Measurements from ENCODE around the gene IL1F10. TPM values are rescaled to one million over a fixed set of nuclear protein-coding genes. Genes with fewer than 3 reads are reported as not detected.
"Not testable (repeated sequence)": the region's sequence is repeated elsewhere in the genome, so short reads cannot be mapped to it uniquely, and the experiment has no call there.

IL1F10 gene
- polyA plus RNA-seq, 3 donors from 2014 or later: not detected

DNA sequence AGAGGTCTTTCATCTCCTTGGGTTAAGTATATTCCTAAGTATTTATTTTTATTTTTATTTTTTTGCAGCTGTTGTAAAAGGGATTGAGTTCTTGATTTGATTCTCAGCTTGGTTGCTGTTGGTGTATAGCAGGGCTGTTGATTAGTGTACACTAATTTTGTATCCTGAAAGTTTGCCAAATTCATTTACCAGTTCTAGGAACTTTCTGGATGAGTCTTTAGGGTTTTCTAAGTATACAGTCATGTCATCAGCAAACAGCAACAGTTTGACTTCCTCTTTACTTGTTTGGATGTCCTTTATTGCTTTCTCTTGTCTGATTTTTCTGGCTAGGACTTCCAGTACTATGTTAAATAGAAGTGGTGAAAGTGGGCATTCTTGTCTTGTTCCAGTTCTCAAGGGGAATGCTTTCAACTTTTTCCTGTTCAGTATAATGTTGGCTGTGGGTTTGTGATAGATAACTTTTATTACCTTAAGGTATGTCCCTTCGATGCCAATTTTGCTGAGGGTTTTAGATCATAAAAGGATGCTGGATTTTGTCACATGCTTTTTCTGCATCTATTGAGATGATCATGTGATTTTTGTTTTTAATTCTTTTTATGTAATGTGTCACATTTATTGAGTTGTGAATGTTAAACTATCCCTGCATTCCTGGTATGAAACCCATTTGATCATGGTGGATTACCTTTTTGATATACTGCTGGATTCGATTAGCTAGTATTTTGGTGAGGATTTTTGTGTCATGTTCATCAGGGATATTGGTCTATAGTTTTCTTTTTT is 29.3 kb downstream of the IL1F10 start:
- H3K9me3 Mint-ChIP-seq; H3K4me3 Mint-ChIP-seq; DNase-seq; H3K27me3 Mint-ChIP-seq (ENCODE audit: low read depth in 3 of 3); H3K36me3 Mint-ChIP-seq: not testable (repeated sequence)
- Mint-ChIP-seq H3K27ac (peak overlapping the region in 2 of 6 donors; percentile 73 to 77), H3K4me1 (peaks cover 11 to 13% of the 10 kb centered on the region in 2 donors)

GRCh38 chr2:113098041-113098440 is 30.3 kb downstream of the IL1F10 start:
- peaks cover 3 to 7% (median 5%) of the 10 kb centered on the region in 3 donors for H3K27me3 Mint-ChIP-seq (ENCODE audit: low read depth in 3 of 3)
- H3K27ac Mint-ChIP-seq: peak overlapping the region; percentile 22 to 84 (median 75)
- H3K9me3 Mint-ChIP-seq: peaks cover 0 to 2% (median 0%) of the 10 kb centered on the region in 6 donors
- peaks cover 11 to 13% of the 10 kb centered on the region in 2 donors for H3K4me1 Mint-ChIP-seq
- H3K4me3 Mint-ChIP-seq: peak overlapping the region; percentile 69 to 84 (median 79)
- peak; percentile 15 to 29 (median 17) for DNase-seq
- H3K36me3 Mint-ChIP-seq: no peaks in the 10 kb centered on the region

GRCh38 chr2:113098532-113098931 is 30.8 kb downstream of the IL1F10 start:
- Mint-ChIP-seq H3K4me3 (peak overlapping the region; percentile 69 to 84 (median 79)), H3K36me3 (no peaks in the 10 kb centered on the region), H3K9me3 (peaks cover 0 to 2% (median 0%) of the 10 kb centered on the region in 6 donors), H3K27ac (peak overlapping the region in 4 of 6 donors; percentile 65 to 84 (median 75)), H3K27me3 (ENCODE audit: low read depth in 3 of 3) (peaks cover 3 to 7% (median 4%) of the 10 kb centered on the region in 3 donors), H3K4me1 (peaks cover 11 to 13% of the 10 kb centered on the region in 2 donors)
- DNase-seq: no peak

DNA sequence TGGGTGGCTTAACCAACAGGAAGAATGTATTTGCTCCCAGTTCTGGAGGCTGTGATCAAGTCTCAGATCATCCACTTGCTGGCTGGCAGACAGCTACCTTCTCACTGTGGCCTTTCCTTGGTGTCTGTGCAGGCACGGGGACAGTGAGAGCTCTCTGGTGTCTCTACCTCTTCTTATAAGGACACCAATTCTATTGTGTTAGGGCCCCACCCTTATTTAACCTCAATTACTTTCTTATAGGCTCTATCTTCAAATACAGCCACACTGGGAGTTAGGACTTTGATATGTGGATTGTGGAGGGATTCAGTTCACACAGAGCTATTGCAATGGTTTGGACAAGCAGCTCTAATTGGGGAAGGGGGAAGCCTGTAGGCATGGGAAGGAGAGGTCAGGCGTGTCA is 34.4 kb downstream of the IL1F10 start:
- Mint-ChIP-seq H3K36me3 (peaks cover 0 to 3% (median 0%) of the 10 kb centered on the region in 3 donors), H3K9me3 (peaks cover 0 to 2% (median 0%) of the 10 kb centered on the region in 6 donors), H3K27ac (no peak overlapping the region), H3K27me3 (ENCODE audit: low read depth in 3 of 3) (peaks cover 0 to 9% (median 4%) of the 10 kb centered on the region in 3 donors), H3K4me1 (peaks cover 11 to 13% of the 10 kb centered on the region in 2 donors), H3K4me3 (no peak overlapping the region)
- no peak for DNase-seq

DNA sequence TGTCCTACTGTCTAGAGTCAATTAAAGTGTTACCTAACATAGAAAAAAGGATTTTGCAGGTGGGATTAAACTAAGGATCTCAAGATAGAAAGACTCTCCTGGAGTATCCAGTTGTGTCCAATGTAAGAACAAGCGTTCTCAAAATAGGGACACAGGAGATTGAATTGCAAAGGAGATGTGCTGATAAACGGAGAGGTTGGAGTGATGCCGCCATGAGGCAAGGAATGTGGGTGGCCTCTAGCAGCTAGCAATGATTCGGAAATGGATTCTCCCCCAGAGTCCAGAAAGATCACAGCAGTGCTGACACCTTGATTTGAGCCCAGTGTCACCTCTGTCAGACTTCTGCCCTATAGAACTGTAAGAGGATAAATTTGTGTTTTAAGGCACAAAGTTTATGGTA is 35.5 kb downstream of the IL1F10 start:
- DNase-seq: no peak
- no peaks in the 10 kb centered on the region for H3K9me3 Mint-ChIP-seq
- no peak overlapping the region for H3K27ac Mint-ChIP-seq
- peaks cover 0 to 3% (median 0%) of the 10 kb centered on the region in 3 donors for H3K36me3 Mint-ChIP-seq
- H3K4me3 Mint-ChIP-seq: no peak overlapping the region
- H3K27me3 Mint-ChIP-seq (ENCODE audit: low read depth in 3 of 3): peaks cover 0 to 5% (median 5%) of the 10 kb centered on the region in 3 donors
- peaks cover 2 to 4% of the 10 kb centered on the region in 2 donors for H3K4me1 Mint-ChIP-seq

DNA sequence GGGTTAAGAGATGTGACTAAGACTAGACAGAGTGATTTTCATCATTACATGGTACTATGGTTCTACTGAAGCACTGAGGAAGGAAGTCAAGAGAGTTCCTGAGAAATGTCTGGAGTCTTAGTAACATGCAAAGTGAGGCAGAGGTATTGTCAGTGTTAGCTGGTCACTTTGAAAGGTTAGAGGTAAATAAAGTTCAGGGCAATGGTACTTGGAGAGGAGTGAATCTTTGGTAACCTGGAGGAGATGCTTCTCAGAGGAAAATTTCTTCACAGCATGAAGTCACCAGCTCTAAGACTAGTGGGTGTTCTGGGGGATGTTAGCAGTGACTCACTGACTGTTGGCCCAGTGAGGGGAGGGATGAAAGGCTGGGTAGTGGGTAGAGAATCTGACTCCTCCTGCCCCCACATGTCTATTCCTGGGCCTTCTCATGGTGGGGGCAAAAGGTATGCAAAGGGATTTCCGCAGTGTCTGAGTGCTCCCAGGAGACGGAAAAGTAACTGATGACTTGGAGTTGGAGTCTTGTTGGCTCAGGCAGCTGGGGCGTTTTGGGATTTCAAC is 36.4 kb downstream of the IL1F10 start:
- Mint-ChIP-seq H3K4me3 (no peak overlapping the region), H3K27me3 (ENCODE audit: low read depth in 3 of 3) (peaks cover 0 to 5% (median 5%) of the 10 kb centered on the region in 3 donors), H3K36me3 (peaks cover 0 to 3% (median 0%) of the 10 kb centered on the region in 3 donors), H3K27ac (no peak overlapping the region), H3K4me1 (no peaks in the 10 kb centered on the region), H3K9me3 (no peaks in the 10 kb centered on the region)
- DNase-seq: no peak

DNA sequence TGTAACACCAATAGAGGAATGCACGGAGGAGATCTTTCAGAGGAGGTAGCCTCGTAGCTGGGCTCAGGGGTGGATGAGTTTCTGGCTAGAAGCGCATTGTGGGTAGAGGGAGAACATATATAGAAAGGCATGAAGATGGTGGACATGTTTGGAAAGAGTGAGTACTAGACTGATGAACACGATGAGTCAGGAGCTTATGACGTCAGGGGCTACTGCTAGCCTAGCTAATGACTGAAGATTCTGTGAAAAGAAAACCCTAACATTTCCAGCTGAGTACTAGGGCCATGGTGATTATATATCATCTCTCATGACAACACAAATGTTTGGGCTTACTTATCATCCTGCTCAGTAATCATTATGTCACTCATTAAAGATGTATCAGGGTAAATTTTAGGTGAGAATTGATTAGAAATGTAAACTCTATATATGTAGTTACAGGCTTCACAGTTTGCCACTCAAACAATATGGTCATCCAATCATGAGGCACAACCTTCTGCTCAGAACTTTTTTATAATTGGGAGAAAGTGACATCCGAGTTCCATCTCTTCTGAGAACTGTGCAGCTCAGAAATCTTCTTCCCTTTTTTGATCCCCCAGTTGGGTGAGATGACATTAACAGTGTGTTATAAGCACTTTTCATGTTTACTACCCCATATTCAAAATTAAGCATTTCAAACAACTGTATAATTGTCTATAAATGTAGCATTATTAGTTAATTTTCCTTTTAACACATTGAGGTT is 37.4 kb downstream of the IL1F10 start:
- Mint-ChIP-seq H3K36me3 (peaks cover 0 to 3% (median 0%) of the 10 kb centered on the region in 3 donors), H3K4me3 (no peak overlapping the region), H3K4me1 (no peaks in the 10 kb centered on the region), H3K27ac (peak overlapping the region in 1 of 6 donors; percentile 10), H3K9me3 (no peaks in the 10 kb centered on the region), H3K27me3 (ENCODE audit: low read depth in 3 of 3) (peaks cover 0 to 5% (median 5%) of the 10 kb centered on the region in 3 donors)
- no peak for DNase-seq

DNA sequence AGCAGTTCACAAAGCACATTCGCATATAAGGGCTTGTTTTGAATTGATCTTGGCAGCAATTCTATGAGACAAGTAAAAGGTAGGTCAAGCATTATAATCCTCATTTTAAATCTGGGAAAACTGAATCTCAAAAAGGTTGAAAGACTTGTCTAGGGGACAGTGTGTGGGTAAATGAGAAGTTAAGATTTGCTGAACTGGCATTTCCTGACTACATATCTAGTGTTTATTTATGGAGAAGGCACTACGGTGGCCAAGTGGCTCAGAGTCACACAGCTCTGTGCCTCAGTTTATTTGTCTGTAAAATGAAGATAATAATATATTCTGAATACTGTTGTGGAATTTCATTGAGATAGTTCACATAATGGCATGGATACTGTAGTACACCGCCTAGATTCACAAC is 43.4 kb downstream of the IL1F10 start:
- H3K27ac Mint-ChIP-seq: no peak overlapping the region
- peaks cover 4 to 5% of the 10 kb centered on the region in 2 donors for H3K4me1 Mint-ChIP-seq
- no peak overlapping the region for H3K4me3 Mint-ChIP-seq
- H3K27me3 Mint-ChIP-seq (ENCODE audit: low read depth in 3 of 3): peaks cover 0 to 6% (median 1%) of the 10 kb centered on the region in 3 donors
- H3K9me3 Mint-ChIP-seq: no peaks in the 10 kb centered on the region
- no peak for DNase-seq
- H3K36me3 Mint-ChIP-seq: peaks cover 0 to 3% (median 0%) of the 10 kb centered on the region in 3 donors

- Mint-ChIP-seq H3K27ac (no peak overlapping the region), H3K27me3 (ENCODE audit: low read depth in 3 of 3) (peaks cover 0 to 5% (median 1%) of the 10 kb centered on the region in 3 donors), H3K9me3 (no peaks in the 10 kb centered on the region), H3K4me3 (no peak overlapping the region), H3K36me3 (peaks cover 0 to 3% (median 0%) of the 10 kb centered on the region in 3 donors), H3K4me1 (peaks cover 11% of the 10 kb centered on the region in 2 donors)
- DNase-seq: no peak
Observed at GRCh38 chr2:113111823-113112287, 44.1 kb downstream of the IL1F10 start.

DNA sequence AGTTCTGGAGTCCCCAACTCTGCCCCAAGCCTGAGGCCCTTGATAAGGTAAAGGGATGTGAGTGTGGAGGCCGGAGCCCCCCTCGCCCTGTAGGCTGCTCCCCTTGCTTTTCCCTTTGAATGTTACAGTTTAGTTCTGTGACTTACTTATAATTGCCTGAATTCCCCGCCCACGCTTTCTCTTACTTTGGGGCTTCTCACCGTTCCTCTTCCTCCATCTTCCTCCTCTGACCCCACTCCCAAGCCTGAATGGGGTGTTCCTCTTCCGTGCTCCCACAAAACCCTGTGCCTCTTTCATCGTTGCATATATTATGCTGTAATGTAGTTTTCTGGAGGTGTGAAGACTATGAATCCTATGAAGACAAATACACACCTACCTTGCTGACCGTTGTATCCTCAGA is 44.7 kb downstream of the IL1F10 start:
- Mint-ChIP-seq H3K27ac (no peak overlapping the region), H3K27me3 (ENCODE audit: low read depth in 3 of 3) (peaks cover 0 to 2% (median 0%) of the 10 kb centered on the region in 3 donors), H3K9me3 (no peaks in the 10 kb centered on the region), H3K4me1 (peaks cover 13% of the 10 kb centered on the region in 2 donors), H3K36me3 (no peaks in the 10 kb centered on the region), H3K4me3 (no peak overlapping the region)
- no peak for DNase-seq

- DNase-seq: no peak
- no peaks in the 10 kb centered on the region for H3K9me3 Mint-ChIP-seq
- H3K27me3 Mint-ChIP-seq (ENCODE audit: low read depth in 3 of 3): peaks cover 0 to 2% (median 0%) of the 10 kb centered on the region in 3 donors
- no peak overlapping the region for H3K4me3 Mint-ChIP-seq
- peaks cover 13% of the 10 kb centered on the region in 2 donors for H3K4me1 Mint-ChIP-seq
- no peak overlapping the region for H3K27ac Mint-ChIP-seq
- H3K36me3 Mint-ChIP-seq: no peaks in the 10 kb centered on the region
Observed at GRCh38 chr2:113112871-113113270, 45.1 kb downstream of the IL1F10 start.

DNA sequence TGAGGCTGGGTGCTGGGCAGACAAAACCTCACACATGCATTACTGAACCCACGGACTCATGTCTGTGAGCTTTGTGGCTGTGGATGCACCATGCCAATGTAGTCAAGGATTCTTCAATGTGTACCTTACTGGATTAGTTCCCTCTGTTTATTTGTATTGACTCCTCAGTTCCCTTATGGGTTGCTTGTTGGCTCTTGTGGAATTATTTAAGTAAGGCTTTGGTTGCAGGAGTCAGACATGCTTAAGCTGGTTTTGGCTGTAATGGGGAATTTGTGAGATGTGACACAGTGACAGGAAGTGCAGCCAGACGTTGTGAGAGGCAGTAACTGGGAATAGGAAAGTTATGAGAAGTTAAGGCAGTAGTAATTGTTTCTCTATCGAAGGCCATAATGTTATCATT is 46.0 kb downstream of the IL1F10 start:
- H3K4me1 Mint-ChIP-seq: peaks cover 13% of the 10 kb centered on the region in 2 donors
- peaks cover 0 to 3% (median 2%) of the 10 kb centered on the region in 3 donors for H3K27me3 Mint-ChIP-seq (ENCODE audit: low read depth in 3 of 3)
- no peak for DNase-seq
- no peaks in the 10 kb centered on the region for H3K9me3 Mint-ChIP-seq
- no peaks in the 10 kb centered on the region for H3K36me3 Mint-ChIP-seq
- H3K27ac Mint-ChIP-seq: no peak overlapping the region
- no peak overlapping the region for H3K4me3 Mint-ChIP-seq

DNA sequence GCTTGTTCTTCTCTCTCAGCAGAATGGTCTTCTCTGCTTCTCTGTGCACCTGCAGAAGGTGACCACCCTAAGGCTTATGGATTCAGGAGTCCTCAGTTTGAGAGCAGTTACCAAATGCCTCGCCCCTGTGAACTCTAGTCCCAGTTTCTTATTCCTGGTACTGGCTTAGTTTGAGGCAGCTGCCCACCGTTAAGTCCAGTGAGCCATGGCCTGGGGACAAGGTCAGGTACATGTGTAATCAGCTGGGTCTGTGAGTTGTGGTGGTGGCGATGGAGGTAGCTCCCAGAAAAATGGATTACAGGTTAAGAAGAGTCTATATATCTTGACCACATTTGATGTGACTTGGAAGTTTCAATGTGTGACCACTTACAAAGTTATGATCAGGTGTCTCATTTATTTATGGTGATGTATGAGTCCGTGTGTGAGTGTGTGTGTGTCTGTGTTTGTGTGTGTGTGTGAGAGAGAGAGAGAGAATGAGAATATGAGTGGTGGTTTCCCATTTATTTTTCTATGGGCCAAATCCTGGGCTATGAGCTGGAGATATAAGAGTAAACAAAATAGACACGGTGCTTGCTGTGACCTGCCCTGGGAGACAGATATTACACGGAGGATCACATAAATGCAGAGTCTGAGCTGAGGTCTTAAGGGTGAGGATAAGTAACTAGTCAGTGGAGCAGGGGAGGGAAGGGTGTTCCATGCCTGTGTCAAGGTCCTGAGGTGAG is 46.6 kb downstream of the IL1F10 start:
- Mint-ChIP-seq H3K4me3 (no peak overlapping the region), H3K27ac (no peak overlapping the region), H3K4me1 (peaks cover 13% of the 10 kb centered on the region in 2 donors), H3K36me3 (no peaks in the 10 kb centered on the region), H3K9me3 (no peaks in the 10 kb centered on the region), H3K27me3 (ENCODE audit: low read depth in 3 of 3) (peaks cover 0 to 3% (median 2%) of the 10 kb centered on the region in 3 donors)
- no peak for DNase-seq
